ENCODE data around the gene MYL7. TPM values are rescaled to one million over a fixed set of nuclear protein-coding genes. Genes with fewer than 3 reads are reported as not detected.
A peak's percentile ranks its signal among the peaks of the same experiment; 100 is the strongest.

The MYL7 gene
- total RNA-seq, 1 experiment from 2014 or later = 5.7 TPM

DNA sequence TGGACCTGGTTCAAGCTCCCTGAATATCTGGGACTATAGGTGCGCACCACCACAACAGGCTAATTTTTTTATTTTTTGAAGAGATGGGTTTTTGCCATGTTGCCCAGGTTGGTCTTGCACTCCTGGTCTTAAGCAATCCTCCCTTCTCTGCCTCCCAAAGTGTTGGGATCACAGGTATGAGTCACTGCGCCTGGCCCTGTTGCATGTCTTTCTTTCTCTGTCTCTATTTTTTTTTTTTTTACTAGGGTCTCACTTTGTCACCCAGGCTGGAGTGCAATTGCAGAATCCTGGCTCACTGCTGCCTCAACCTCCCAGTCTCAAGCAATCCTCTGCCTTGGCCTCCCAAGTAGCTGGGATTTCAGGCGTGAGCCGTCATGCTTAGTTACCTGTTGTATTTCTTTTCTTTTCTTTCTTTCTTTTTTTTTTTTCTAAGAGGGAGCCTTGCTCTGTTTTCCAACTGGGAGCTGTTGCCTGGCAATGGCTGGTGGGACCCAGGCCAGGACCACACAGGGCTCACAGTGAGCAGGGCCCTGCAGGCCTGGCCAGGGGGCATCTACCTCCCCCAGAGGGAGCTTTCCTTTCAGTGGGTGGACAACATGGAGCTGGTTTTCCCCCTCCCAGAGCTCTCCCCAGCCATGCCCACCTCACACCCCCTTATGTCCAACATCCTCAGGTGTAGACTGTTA, 6.0 kb downstream of the MYL7 start:
- no peak overlapping the region for H3K4me3 Mint-ChIP-seq
- no peak overlapping the region for H2BK12ac ChIP-seq (ENCODE audit: insufficient read length, low read depth, low read length)
- H3K23me2 ChIP-seq (ENCODE audit: insufficient read length, low read depth, low read length, poor library complexity, severe bottlenecking) = no peaks in the 10 kb centered on the region
- no peaks in the 10 kb centered on the region for H4K20me1 ChIP-seq (ENCODE audit: control insufficient read depth, insufficient read depth, insufficient read length)
- no peak overlapping the region for H3K23ac ChIP-seq (ENCODE audit: insufficient read length, low read depth, low read length)
- no peak overlapping the region for H3K56ac ChIP-seq (ENCODE audit: insufficient read length, low read depth, low read length)
- H3K4me1 Mint-ChIP-seq = peaks cover 12 to 22% of the 10 kb centered on the region in 2 experiments
- H3K79me1 ChIP-seq (ENCODE audit: insufficient read depth, low read depth, low read length, poor library complexity, severe bottlenecking) = no peaks in the 10 kb centered on the region
- no peak overlapping the region for H2BK15ac ChIP-seq (ENCODE audit: low read depth, low read length)
- H4K91ac ChIP-seq (ENCODE audit: insufficient read length, low read depth, low read length) = no peak overlapping the region
- H2BK120ac ChIP-seq (ENCODE audit: low read depth, low read length, poor library complexity, severe bottlenecking) = no peak overlapping the region
- no peaks in the 10 kb centered on the region; the same call in 1 of the 2 replicates for H3K4me1 ChIP-seq (ENCODE audit: insufficient read depth, low read length)
- no peaks in the 10 kb centered on the region; the same call in 1 of the 2 replicates for H3K27me3 ChIP-seq (ENCODE audit: insufficient read depth, low read length)
- no peak overlapping the region for H3K4me2 ChIP-seq (ENCODE audit: insufficient read depth, insufficient read length, low read length)
- no peak overlapping the region for H4K8ac ChIP-seq (replicated peaks; ENCODE audit: insufficient read length, low read depth, low read length)
- H2AK5ac ChIP-seq (ENCODE audit: insufficient read length, low read length) = no peak overlapping the region
- no peak overlapping the region for H2AFZ ChIP-seq (ENCODE audit: low read length)
- H3K14ac ChIP-seq (ENCODE audit: insufficient read depth, low read length) = no peak overlapping the region
- H3K18ac ChIP-seq (ENCODE audit: insufficient read length, low read depth, low read length) = no peak overlapping the region
- peaks cover 64% of the 10 kb centered on the region for H3K27me3 Mint-ChIP-seq (ENCODE audit: low read depth)
- no peaks in the 10 kb centered on the region for H3K9me3 ChIP-seq (ENCODE audit: control insufficient read depth, low read depth, low read length)
- DNase-seq = no peak
- H3K36me3 Mint-ChIP-seq (ENCODE audit: insufficient read depth in 1 of 3, low read depth in 3 of 3) = no peaks in the 10 kb centered on the region
- no CpG with 5 or more reads among the region's 4 CpGs for WGBS (ENCODE audit: extremely low coverage, insufficient read length, low lambda C conversion rate)
- no peak overlapping the region for H3T11ph ChIP-seq (ENCODE audit: low read length)
- H2BK20ac ChIP-seq (ENCODE audit: low read depth, low read length, poor library complexity, severe bottlenecking) = no peak overlapping the region
- H2BK5ac ChIP-seq (ENCODE audit: insufficient read length, low read length) = no peak overlapping the region
- no peak overlapping the region for H3K9ac ChIP-seq (ENCODE audit: extremely low read depth, insufficient read length, low read length)
- no peak overlapping the region for H3K27ac ChIP-seq (ENCODE audit: insufficient read length, low read depth, low read length)
- TF ChIP-seq, protein P1, sequence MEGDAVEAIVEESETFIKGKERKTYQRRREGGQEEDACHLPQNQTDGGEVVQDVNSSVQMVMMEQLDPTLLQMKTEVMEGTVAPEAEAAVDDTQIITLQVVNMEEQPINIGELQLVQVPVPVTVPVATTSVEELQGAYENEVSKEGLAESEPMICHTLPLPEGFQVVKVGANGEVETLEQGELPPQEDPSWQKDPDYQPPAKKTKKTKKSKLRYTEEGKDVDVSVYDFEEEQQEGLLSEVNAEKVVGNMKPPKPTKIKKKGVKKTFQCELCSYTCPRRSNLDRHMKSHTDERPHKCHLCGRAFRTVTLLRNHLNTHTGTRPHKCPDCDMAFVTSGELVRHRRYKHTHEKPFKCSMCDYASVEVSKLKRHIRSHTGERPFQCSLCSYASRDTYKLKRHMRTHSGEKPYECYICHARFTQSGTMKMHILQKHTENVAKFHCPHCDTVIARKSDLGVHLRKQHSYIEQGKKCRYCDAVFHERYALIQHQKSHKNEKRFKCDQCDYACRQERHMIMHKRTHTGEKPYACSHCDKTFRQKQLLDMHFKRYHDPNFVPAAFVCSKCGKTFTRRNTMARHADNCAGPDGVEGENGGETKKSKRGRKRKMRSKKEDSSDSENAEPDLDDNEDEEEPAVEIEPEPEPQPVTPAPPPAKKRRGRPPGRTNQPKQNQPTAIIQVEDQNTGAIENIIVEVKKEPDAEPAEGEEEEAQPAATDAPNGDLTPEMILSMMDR (conservative IDR thresholded peaks at IDR 0.05) = no peak
- no peak overlapping the region for H4K5ac ChIP-seq (ENCODE audit: insufficient read length, low read depth, low read length)
- 0 out of 7 replicates have a peak overlapping the region, but pooled peaks of 1 of the 3 experiments have one; percentile 14 for H3K27ac Mint-ChIP-seq
- H3K79me2 ChIP-seq (ENCODE audit: insufficient read depth, low read length) = no peaks in the 10 kb centered on the region
- H3K9me3 Mint-ChIP-seq = no peaks in the 10 kb centered on the region; a peak in 1 of 5 replicates
- no peak overlapping the region for H3K4ac ChIP-seq (ENCODE audit: low read depth, low read length)

All from H9 (cell line).